NB4 (cell line): ENCODE measurements around the gene PTRH1.

Experiments used
- CTCF ChIP-seq: IDR thresholded peaks from one replicate; pipeline ENCODE4 v1.5.1; 2012; ENCODE audit warnings: low read depth, low read length
- POLR2A ChIP-seq: IDR thresholded peaks from 2 replicates; pipeline ENCODE4 v1.6.1; 2011; ENCODE audit warnings: mild to moderate bottlenecking; ENCODE audit not compliant: insufficient read length; ENCODE audit errors: extremely low read depth

- TF ChIP-seq POLR2A, result no peak
- TF ChIP-seq CTCF, result no peak
Measured at GRCh38 chr9:127686461-127687393, 28.7 kb downstream of the PTRH1 start.
